GM18861 (cell line): ENCODE results near the gene FUS.

Experiments used
- ATAC-seq: cut with Tn5 transposase; IDR thresholded peaks from one replicate; pipeline ENCODE4 v1.9.1; 2021; ENCODE audit not compliant: unreplicated experiment

FUS gene

GRCh38 chr16:31225193-31225592, 45.3 kb downstream of the FUS start:
- no peak for ATAC-seq

- no peak for ATAC-seq
Measured at GRCh38 chr16:31228206-31228605, 48.3 kb downstream of the FUS start.

GRCh38 chr16:31229501-31229900, 49.6 kb downstream of the FUS start:
- ATAC-seq = no peak

- no peak for ATAC-seq
Measured at GRCh38 chr16:31238041-31238440, 58.1 kb downstream of the FUS start.
